GM18517 (cell line): ENCODE data around the gene LRSAM1.

ENCODE experiments used
- ATAC-seq: cut with Tn5 transposase; IDR thresholded peaks from one replicate; pipeline ENCODE4 v1.9.1; 2021; ENCODE audit warnings: mild to moderate bottlenecking, moderate library complexity; ENCODE audit not compliant: unreplicated experiment

LRSAM1 gene

DNA sequence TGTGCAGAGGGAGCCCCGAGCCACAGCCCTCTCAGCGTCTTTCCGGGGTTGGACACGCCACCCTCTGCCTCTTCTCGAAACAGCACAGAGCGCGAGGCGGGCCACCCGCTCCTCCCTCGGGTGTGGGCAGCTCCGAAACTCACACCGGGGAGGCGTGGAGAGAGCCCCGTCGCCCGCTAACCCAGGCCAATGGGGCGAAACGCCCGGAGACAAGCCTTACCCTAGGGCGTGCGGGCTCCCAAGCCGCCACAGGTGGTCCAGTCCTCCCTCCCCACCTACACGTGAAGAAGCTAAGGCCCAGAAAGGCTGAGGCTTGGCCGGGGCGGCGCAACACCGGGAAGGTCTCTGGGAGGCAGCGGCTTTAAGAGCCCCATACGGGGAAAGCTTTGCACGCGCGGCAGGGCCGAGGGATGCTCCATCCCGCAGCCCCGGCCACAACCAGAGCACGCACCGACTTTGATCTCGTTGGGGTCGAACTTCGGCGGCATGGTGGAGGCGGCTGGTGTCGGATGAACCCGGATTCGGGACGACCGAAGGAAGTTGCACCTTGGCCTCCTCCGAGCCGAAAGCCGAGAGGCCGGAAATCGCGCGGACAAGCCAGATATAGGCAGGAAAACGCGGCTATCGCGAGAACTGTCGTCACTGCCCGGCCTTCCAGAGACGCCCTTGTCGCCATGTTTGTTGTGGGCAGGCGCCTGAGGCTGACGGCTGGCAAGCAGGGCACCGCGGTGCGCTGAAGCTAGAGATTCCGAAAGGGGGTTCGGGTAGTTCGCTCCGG, at the start of gene LRSAM1, which contains the start of gene RPL12:
Gene LRSAM1 (plus strand): TSS at position 681 of the 778 bp plus-strand sequence. CDS start 3,018 bp downstream, outside the sequence.
Gene RPL12 (minus strand): TSS at position 577 of the 778 bp plus-strand sequence. CDS start 89 bp downstream, at position 488.
- ATAC-seq, result peak; percentile 62

DNA sequence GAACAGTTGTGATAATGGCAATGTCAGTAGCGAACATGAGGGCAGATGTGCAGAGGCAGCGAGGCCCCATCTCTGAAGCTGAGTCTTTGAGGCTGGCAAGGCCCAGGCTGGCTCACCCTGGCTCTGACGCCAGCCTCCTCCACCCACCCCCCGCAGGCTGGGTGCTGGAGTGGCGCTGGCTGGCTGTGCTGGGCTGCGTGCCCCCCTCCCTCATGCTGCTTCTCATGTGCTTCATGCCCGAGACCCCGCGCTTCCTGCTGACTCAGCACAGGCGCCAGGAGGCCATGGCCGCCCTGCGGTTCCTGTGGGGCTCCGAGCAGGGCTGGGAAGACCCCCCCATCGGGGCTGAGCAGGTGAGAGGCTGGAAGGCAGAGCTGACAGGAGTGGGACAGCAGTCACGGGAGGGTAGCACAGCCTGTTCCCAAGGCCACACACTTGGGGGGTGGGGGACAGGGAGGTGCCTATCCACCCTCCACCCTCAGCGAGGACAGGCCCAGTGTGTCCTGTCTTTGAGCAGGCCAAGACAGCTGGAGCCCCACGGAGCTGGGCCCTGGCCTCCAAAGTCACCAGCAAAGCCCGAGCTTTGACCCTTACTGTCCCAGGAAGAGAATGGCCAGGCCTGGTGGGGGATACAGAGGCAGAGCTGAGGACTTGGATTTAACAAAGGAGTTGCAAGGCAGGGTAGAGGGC, 48.8 kb upstream of the LRSAM1 start:
- ATAC-seq, result no peak

DNA sequence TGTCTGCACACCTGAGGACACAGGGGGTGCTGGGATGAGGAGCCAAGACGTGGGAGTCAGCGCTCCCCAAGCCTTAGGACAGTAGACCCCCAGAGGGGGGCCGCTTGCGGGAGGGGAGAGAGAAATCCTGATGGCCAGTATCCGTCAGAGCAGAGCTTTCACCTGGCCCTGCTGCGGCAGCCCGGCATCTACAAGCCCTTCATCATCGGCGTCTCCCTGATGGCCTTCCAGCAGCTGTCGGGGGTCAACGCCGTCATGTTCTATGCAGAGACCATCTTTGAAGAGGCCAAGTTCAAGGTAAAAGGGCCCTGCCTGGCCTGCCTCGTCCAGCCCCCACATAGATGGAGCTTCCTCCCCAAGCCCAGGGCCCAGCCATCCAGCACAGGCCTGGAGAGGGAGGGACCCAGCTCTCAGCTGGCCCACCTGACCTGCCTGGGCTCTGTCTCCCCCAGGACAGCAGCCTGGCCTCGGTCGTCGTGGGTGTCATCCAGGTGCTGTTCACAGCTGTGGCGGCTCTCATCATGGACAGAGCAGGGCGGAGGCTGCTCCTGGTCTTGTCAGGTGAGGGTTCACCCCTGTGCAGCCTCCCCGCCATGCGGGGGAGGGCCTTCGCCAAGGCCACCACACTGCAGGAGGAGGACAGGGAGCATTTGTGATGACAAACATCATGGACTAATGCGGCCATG, 47.7 kb upstream of the LRSAM1 start:
- ATAC-seq, result no peak

DNA sequence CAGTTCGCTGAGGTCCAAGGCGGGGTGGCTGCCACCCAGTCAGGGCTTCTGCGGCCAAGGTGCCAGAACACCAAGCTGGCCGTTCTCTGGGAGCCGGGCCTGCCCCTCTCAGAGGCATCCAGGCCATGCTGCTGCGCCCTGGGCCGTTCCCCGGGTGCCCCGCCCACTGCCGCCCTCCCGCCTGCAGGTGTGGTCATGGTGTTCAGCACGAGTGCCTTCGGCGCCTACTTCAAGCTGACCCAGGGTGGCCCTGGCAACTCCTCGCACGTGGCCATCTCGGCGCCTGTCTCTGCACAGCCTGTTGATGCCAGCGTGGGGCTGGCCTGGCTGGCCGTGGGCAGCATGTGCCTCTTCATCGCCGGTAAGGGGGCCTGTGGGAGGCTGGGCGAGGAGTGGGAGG, 46.7 kb upstream of the LRSAM1 start:
- no peak for ATAC-seq

DNA sequence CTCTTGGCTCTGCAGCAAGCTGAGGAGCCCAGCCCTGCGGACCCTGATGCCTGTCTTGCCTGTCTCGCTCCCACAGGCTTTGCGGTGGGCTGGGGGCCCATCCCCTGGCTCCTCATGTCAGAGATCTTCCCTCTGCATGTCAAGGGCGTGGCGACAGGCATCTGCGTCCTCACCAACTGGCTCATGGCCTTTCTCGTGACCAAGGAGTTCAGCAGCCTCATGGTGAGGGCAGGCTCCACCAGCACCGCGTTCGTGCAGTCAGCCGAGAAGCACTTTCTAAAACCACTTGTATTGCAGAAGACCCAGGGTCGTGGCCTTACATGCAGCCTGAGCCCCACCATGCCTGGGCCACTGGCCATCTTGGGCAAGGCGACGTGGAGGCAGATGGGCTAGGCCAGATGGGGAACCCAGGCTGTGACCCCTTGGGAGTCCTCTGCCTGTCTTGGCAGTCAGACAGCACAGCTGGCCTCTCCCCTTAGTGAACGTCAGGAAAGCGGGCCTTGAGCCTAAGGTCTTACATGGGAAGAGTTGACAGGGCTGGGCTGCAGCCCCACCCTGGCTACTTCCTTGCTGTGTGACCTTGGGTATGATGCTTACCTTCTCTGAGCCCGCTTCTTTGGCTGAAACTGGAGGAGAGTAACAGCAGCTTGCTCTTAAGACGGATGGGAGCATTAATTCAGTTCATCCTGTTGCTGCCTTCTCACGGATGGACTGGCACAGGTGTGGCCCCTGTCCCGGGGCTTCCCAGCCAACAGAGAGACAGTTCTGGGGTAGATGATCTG, 45.8 kb upstream of the LRSAM1 start:
- ATAC-seq, result no peak

DNA sequence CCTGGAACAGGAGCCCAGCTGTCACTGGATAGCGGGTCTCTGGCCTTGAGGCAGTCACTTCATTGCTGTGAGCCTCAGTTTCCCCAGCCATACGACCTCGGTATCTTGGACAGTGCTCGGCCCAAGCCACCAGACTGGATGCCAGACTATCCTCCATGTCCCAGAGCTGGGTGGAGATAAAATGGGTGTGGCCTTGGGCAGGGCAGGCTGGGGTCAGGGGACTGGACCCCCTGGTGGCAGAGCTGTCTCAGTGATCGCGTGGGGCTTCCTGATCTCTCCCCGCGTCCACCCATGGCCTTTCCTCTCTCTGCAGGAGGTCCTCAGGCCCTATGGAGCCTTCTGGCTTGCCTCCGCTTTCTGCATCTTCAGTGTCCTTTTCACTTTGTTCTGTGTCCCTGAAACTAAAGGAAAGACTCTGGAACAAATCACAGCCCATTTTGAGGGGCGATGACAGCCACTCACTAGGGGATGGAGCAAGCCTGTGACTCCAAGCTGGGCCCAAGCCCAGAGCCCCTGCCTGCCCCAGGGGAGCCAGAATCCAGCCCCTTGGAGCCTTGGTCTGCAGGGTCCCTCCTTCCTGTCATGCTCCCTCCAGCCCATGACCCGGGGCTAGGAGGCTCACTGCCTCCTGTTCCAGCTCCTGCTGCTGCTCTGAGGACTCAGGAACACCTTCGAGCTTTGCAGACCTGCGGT, 44.4 kb upstream of the LRSAM1 start:
- ATAC-seq, result no peak

DNA sequence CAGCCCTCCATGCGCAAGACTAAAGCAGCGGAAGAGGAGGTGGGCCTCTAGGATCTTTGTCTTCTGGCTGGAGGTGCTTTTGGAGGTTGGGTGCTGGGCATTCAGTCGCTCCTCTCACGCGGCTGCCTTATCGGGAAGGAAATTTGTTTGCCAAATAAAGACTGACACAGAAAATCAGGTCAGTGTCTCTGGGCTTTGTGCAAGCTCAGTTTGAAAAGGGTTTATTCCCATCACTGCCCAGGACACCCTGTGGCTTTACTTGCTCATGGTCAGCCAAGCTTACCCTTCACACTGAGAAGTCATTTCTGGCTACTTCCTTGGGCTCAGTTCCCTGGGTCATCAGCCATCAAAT, 43.8 kb upstream of the LRSAM1 start:
- no peak for ATAC-seq

DNA sequence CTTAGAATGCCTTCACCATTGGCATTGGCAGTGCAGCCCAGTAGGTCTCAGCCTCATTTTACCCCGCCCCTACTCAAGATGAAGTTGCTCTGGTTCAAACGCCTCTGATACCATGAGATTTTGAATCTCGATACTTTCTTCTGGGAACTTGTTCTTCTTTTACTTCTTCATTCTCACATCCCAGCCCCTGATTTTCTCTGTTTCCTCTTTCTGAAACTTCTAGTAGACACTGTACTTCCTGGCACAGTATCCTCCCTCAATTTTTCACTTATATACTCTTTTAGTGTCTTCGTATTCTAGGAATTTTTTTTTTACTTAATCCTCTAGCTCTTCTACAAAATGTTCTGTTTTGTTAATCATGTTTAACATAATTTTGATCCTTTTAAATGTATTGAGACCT, 40.2 kb upstream of the LRSAM1 start:
- ATAC-seq, result no peak

DNA sequence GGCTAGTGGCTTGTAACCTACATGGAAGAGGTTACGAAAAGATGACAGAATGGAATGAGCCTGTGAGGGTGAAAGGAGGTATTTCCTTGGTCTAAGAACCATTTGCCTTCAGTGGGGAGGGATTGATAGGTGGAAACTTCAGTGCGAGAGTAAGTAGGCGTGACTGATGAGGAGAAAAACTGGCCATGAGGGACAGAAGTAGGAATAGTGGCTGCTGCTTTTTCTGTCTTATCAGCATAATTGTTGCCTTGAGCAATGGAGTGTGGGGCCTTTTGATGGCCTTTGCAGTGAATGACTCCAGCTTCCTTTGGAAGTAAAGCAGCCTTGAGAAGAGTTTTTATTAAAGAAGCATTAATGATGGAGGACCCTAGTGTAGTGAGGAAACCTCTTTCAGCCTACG, 36.2 kb upstream of the LRSAM1 start:
- ATAC-seq, result no peak

DNA sequence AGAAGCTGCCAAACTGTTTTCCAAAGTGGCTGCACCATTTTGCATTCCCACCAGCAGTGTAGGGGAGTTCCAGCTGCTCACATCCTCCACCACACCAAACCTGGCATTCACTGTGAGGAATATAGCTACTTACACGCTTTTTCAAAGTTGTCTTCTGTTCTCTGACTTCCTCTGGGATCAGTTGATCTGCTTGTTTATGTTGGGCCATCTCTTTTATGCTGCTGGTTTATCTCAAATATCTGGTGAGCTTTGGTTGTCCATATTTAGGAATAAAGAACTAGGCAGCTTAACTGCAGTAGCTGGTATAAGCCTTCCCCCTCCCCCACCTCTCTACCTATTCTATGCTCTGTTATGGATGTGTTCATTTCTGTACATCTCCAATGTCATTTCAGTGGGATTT, 35.7 kb upstream of the LRSAM1 start:
- no peak for ATAC-seq

DNA sequence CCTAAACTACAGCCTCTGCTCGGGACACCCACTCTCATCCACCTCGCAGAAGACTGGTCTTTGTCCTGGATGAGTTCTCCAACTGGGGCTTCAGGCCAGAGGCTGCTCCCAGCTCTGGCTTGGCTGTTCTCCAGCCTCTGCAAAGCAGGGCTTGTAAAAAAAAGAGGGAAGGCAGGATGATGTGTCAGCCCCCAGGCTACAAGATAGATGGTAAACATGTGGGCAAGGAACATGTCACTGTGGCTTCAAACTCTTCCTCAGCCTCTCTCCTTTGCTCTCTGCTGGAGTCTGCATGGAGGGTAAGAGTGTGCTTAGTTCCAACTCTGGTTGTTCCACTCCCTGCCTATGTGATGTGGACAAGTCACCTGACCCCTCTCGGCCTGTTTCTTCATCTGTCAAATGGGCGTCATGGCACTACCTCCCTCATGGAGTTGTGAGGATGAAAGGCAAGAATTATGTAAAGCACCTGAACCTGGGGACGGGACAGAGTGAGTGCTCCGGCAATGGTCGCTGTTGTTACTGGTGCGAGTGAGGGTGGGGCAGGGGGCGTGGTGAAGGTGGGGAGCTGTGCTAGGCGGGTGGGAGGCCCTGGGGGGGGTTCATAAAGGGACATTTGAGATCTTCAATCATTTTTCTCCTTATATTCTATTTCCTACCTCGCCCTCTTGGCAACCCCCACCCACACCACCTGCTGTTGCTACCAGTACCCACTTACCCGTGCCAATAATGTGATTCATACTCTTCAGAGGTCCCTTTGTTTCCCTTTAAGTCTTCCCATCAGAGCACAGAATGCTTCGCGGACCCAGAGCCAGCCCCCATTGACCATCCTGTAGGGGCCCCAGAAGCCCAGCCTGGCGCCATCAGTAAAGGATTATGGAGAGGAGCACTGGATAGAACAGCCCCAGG, 33.9 kb upstream of the LRSAM1 start:
- ATAC-seq, result no peak

DNA sequence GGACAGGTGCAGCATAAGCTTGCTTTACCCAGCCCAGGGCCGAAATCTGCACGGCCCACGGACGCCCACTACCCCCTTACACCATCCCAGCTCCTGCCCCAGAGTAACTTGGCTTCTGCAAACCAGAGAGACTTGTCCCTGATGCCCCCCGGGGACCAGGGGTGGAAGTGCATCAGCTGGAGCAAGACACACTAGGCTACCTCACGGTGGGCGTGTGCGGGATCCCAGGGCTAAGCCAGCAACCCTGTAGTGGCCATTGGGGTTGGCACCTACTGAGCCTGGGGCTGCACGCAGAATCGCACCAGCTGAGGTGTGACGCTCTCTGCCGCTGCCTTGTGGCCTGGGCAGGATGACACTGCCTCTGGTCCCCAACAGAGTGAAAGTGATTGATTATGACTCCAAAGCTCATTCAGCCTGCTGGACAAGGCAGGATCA, 33.3 kb upstream of the LRSAM1 start:
- ATAC-seq, result no peak

DNA sequence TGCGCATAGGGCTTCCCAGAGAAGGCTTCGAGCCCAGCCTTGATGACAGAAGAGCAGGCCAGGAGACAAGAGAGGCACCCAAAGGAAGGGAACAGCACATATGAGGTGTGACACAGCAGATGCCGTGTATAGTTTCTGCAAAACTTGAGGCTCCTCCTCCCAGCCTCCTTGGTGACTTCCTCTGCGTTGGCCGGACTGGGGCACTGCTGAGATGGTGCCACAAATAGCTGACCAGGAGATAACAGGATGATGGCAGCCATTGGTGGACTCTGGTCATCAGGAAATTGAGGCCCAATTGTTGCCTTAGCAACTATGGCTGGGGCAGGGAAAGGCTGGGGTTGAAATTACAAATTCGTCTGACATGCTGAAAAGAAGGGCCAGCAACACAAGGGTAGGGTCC, 32.0 kb upstream of the LRSAM1 start:
- ATAC-seq, result no peak

DNA sequence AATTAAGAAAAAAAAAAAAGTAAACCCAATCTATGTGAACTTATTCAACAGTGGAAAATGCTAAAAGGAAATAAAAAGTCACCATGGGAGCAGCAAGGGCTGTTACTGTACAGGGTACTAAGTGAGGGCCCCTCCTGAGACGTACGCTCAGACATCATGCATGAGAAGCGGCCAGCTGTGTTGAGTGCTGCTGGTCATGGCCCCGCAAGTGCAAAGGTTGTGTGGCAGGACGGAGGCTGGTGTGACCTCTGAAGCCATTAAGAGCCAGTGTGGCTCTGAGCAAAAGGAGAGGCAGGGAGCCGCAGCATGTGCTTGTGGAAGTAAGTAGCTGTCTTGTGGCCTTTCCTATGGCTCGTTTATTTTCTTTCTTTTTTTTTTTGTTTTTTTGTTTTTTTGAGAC, 30.3 kb upstream of the LRSAM1 start:
- ATAC-seq, result no peak

DNA sequence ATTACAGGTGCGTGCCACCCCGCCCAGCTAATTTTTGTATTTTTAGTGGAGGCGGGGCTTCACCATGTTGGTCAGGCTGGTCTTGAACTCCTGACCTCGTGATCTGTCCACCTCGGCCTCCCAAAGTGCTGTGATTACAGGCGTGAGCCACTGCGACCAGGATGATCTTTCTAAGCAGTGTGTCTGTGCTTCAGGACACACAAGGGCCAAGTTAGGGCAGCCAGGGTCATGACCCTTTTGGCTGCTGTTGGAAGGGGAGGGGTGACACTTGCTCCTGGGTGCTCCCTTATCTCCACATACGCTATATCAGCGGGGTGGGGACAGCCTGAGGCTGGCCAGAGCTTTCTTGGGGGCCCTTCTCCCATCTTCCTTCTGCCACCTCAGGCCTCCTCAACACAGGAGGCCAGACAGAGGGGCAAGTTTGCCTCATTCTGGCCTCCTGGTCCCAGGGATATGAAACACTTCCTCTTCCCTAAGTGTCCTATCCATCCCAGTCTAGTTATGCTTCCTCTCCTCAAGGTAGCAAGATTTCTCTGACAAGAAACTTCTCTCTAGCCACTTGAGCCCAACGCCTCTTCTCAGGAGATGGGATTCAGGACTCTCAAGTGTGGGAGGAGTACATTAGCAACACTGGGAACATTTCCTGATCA, 29.1 kb upstream of the LRSAM1 start:
- ATAC-seq, result no peak

DNA sequence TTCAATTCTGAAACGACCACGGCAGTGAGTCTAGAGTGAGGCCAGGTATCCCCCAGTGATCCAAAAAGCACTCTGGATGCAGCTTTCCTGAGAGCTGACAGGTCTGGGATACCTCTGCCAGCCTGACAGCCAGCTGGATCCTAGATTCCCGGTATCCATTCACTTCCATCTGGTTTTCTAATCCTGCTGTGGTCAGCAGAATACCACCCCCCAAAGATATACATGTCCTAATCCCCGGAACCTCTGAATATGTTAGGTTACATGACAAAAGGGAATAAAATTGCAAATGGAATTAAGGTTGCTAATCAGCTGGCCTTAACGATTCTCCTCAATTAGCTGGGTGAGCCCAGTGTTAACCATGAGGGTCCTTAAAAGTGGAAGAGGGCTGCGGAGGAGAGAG, 28.5 kb upstream of the LRSAM1 start:
- no peak for ATAC-seq

DNA sequence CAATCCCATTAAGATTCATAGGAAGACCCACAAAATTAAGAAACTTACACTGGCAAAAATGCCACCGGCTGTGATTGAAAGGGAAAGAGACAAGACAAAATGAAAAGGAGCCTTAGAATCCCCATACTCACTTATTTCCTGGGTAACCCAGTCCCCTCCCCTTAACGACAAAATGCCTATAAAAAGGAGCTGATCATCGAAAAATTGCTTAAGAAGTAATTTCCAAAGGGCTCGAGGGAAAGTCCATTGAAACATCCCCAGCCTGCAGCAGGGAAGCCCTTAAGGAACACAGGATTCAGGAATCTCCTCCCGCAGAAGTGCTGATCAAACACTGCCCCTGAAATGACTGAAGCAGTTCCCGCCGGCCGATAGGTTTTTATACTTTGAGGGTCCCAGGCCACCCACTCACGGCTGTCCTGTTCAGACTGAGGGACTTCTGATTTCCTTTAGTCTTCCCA, 27.8 kb upstream of the LRSAM1 start:
- peak; percentile 10 for ATAC-seq

DNA sequence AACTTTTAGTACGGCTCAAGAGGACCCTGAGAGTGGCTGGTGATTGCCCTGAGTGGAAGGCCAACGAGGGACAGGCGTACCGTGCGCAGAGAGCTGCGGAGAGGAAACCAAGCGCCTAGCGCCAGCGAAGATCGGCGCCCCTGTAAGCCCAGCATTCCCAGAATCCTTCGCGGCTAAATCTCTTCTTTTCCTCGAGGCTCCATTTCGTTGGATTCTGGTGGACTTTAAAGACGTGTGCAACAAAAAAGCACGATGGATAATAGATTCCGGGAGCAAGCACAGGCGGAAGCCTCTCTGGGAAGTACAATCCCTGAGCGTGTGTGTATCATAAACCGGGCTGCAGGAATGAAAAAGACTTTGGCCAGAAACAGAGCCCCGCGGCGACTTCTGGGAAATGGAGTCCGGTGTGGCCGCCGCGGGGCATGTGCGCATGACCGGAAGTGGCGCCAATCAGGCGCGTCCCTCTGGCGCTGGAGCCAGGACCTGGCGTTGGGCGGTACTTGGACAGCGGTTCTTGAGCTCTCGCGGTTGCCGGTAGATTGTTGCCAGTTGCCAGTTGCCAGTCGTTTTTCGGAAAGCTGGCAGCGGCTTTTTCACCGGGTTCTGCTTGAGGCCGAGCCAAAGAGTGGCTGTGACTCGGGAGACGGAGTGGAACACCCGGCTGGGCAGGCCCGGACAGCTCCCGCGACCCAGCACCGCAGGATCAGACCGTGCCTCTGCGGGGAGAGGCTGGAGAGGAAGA, 27.2 kb upstream of the LRSAM1 start, which contains the start of gene ZNF79:
Gene ZNF79 (plus strand): TSS at position 449 of the 742 bp plus-strand sequence. CDS start 406 bp downstream, outside the sequence.
- peak; percentile 69 for ATAC-seq
